SIG-M5 treated with dmso at 0.1 percent for 504 hours (cell line): ENCODE results near the gene CORO6.

Experiments
- DNase-seq: peaks from one replicate; lab custom pipeline; 2025; ENCODE audit not compliant: unreplicated experiment; lab: John Stamatoyannopoulos, UW

The CORO6 gene

DNA sequence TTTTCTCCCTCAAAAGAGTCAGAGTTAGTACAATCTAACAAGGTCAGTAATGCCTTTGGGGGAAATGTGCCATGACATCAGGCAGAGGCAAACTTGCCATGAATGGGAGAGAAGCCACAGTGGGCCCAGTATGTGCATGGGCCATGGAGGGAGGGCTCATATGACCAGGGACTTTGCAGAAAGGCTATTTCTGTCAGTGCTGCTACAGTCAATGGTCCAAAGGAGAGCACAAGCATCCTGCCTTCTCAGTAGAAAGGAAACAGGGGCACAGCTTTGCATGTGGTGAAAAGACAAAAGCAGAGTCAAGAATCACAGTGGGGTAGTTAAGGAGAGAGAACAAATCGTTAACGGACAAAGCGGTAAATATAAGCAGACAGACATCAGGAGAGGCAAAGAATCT lies 11.2 kb upstream of the CORO6 start:
- DNase-seq = no peak

GRCh38 chr17:29630630-29631193 lies 8.0 kb upstream of the CORO6 start:
- DNase-seq = no peak

- DNase-seq = no peak
These were observed 7.1 kb upstream of the CORO6 start for GRCh38 chr17:29629839-29630238.

GRCh38 chr17:29628644-29629043 lies 5.9 kb upstream of the CORO6 start:
- no peak for DNase-seq

DNA sequence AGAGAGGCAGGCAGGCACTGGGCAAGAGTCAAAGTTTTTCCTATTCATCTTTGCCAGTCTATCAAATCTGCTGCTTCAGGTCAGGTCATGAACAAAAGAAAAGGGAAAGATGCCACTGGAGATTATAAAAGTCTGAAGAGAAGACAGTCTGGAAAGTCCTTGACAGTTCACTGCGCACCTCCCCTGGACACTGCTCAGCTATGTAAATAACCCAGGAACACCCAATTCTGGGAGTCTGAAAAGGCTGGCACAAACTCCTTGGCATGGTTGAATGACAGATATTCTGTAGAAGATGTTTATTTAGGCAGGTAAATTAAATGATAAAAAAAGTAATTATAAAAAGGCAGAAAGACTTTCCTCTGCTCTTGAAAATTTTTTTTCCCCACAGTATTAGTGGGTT lies 5.2 kb upstream of the CORO6 start:
- DNase-seq = no peak

DNA sequence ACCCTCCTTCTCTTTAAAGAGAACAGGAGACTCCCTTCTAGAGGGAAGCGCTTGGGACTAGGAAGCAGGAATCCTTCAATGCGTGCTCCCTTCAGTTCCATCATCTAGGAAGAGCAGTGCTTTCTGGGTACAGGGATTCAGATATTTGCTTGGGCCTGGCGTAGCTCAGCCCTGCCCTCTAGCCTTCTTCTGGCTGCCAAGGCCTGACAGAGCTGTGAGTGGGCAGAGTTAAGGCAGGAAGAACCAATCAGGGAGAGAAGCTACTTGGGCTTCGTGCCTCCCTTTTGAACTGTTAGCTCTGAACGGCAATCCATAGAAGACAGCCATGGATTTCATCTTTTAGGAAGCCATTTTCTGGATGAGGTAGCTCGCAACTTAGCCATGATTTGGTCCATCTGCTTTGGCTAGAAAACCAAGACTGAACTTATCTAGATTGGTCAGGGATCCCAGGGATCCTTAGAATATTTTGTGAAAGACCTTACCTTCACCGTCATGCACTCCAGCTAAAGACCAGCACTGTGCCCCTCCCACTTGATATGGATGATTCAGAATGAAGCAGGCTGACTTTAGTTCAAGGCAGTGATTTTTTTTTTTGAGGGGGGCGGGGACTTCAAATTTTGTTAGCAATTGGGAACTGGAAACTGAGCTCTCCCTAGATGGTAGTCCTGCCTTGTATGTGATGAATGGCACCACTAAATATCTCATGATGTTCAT lies 2.5 kb upstream of the CORO6 start:
- DNase-seq = peak; percentile 19

DNA sequence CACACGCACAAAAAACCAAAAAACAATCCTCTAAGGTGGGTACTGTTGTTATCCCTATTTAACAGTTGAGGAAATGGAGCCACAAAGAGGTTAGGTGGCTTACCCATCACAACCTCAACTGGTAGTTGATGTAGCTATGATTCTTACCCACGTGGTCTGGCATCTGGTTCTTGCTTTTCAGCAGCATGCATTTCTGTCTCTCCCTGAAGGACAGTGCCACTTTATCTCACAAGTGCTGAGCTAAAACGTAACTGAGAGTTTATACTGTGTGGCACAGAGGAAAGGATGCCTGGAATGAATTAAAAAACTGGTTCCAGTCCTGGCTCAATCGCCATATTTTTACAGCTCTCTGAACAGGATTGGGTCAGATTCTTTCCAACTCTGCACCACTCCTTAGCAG lies 1.9 kb upstream of the CORO6 start:
- no peak for DNase-seq

DNA sequence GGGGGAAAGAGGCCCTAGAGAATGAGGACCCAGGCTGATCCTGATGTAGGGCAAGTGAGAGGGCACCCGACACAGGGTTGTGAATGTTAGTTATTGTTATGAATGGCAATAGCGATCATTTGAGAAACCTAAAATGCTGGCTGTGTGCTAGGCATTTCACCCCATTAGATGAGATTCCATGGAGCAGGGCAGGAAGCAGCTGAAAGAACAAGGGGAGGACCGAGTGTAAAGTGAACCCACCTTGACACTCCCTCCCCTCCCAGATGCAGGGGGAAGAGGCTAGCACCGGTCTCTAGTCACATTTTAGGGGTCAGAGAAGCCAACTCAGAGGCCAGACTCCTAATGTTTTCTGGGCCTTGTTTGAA lies 553 bp upstream of the CORO6 start:
- no peak for DNase-seq

DNA sequence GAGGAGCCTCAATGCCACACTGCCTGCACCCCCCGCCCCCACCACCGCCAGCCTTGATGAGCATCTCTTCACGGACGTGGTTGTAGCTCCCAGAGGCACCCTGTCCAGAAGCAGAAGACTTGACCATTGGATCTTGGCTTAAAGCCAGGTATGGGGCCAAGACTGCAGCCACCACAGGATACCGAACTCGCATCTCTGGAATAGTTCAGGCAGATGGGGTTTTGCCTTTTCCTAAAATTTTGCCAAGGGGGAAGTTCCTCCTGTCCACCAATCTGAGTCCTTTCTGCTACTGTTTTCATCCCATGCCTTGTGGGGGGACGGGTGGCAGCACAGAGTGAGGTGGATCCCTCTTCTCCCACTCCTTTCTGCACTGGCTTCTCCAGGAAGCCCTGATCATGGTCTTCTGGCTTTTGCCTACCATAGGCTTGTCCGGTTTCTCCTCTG lies 939 bp downstream of the CORO6 start:
- no peak for DNase-seq

- no peak for DNase-seq
These were observed 1.8 kb downstream of the CORO6 start for GRCh38 chr17:29620779-29621500.

DNA sequence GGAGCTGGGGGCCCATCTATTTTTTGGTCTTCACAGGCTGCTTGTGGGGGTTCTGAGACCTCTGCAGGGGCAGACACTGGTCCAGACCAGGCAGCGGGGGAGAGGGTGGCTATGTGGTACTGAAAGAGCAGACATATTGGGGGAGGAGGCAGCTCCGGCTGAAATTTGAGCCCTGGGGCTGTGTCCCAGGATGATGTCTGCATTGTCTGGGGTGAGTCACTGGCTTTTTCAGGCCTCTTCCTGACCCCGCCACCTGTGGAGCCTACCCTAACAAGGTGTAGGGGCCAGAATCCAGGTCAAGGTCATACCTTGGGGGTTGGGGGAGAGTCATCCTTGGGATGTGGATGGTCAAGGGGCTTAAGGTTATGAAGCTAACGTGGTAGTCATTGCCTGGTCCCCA lies 2.4 kb downstream of the CORO6 start:
- DNase-seq = no peak

- DNase-seq = peak; percentile 52
These were observed 3.5 kb downstream of the CORO6 start for GRCh38 chr17:29619251-29619650.

GRCh38 chr17:29618272-29619065 lies 4.2 kb downstream of the CORO6 start:
- no peak for DNase-seq

- DNase-seq = peak; percentile 80
These were observed 5.0 kb downstream of the CORO6 start for GRCh38 chr17:29617481-29618271.

DNA sequence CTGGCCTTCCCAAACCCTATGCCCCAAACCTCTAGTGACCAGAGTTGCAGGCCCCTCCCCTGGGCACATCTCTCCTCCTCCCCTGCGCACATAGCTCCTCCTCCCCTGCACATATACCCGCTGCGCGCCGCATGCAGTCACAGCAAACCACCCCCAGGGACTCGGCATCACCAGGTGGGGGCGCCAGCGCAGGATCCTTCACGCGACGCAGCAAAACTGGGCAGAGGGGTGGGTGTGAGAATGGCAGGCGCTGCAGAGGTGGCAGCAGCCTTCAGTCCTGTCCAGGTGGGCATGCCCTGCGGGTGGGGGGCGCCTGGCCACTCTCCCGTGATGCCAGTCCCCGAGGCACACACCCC lies 5.6 kb downstream of the CORO6 start:
- DNase-seq = peak; percentile 94

- no peak for DNase-seq
These were observed 6.2 kb downstream of the CORO6 start for GRCh38 chr17:29616300-29617048.

GRCh38 chr17:29615492-29616299 lies 7.0 kb downstream of the CORO6 start:
- peak; percentile 89 for DNase-seq

GRCh38 chr17:29615048-29615385 lies 7.7 kb downstream of the CORO6 start:
- DNase-seq = peak; percentile 79

- no peak for DNase-seq
These were observed 8.2 kb downstream of the CORO6 start for GRCh38 chr17:29614349-29615047.
